ENCODE results near the gene MPPE1.

MPPE1 gene

GRCh38 chr18:11884396-11885030, 23.6 kb downstream of the MPPE1 start:
- no peak for DNase-seq (ENCODE audit: low read depth in 2 of 2)

GRCh38 chr18:11883153-11883552, 25.0 kb downstream of the MPPE1 start:
- no peak for DNase-seq (ENCODE audit: low read depth in 2 of 2)

GRCh38 chr18:11882636-11883035, 25.5 kb downstream of the MPPE1 start:
- DNase-seq (ENCODE audit: low read depth in 2 of 2): no peak

- no peak for DNase-seq (ENCODE audit: low read depth in 2 of 2)
These were observed 27.4 kb downstream of the MPPE1 start for GRCh38 chr18:11880586-11881304.

- no peak for DNase-seq (ENCODE audit: low read depth in 2 of 2)
These were observed 30.5 kb downstream of the MPPE1 start for GRCh38 chr18:11877497-11878135.

- no peak for DNase-seq (ENCODE audit: low read depth in 2 of 2)
These were observed 33.4 kb downstream of the MPPE1 start for GRCh38 chr18:11874676-11875075.

- DNase-seq (ENCODE audit: low read depth in 2 of 2): no peak
These were observed 34.3 kb downstream of the MPPE1 start for GRCh38 chr18:11873670-11874340.

GRCh38 chr18:11872479-11873136, 35.5 kb downstream of the MPPE1 start:
- no peak for DNase-seq (ENCODE audit: low read depth in 2 of 2)

- no peak for DNase-seq (ENCODE audit: low read depth in 2 of 2)
These were observed 36.6 kb downstream of the MPPE1 start for GRCh38 chr18:11871501-11871900.

GRCh38 chr18:11868230-11868629, 39.9 kb downstream of the MPPE1 start:
- DNase-seq (ENCODE audit: low read depth in 2 of 2): no peak

- DNase-seq (ENCODE audit: low read depth in 2 of 2): no peak
These were observed 41.4 kb downstream of the MPPE1 start for GRCh38 chr18:11866764-11867163.

- DNase-seq (ENCODE audit: low read depth in 2 of 2): no peak
These were observed 41.8 kb downstream of the MPPE1 start for GRCh38 chr18:11866329-11866728.

- DNase-seq (ENCODE audit: low read depth in 2 of 2): no peak
These were observed 43.0 kb downstream of the MPPE1 start for GRCh38 chr18:11865071-11865470.

GRCh38 chr18:11864471-11864870, 43.6 kb downstream of the MPPE1 start:
- DNase-seq (ENCODE audit: low read depth in 2 of 2): no peak

GRCh38 chr18:11862468-11863137, 45.5 kb downstream of the MPPE1 start:
- DNase-seq (ENCODE audit: low read depth in 2 of 2): no peak

- DNase-seq (ENCODE audit: low read depth in 2 of 2): no peak
These were observed 46.4 kb downstream of the MPPE1 start for GRCh38 chr18:11861583-11862288.

- no peak for DNase-seq (ENCODE audit: low read depth in 2 of 2)
These were observed 47.3 kb downstream of the MPPE1 start for GRCh38 chr18:11860594-11861450.

GRCh38 chr18:11859903-11860407, 48.2 kb downstream of the MPPE1 start:
- DNase-seq (ENCODE audit: low read depth in 2 of 2): no peak

GRCh38 chr18:11859282-11859830, 48.8 kb downstream of the MPPE1 start:
- DNase-seq (ENCODE audit: low read depth in 2 of 2): no peak
